Tibial nerve (tissue), 3 donors: ENCODE data around the gene CEP128.

ENCODE experiments used
- CTCF ChIP-seq, 5 experiments: fragments of 200-600 bp in 3 of 5; fragments of 450-650 bp in 2 of 5; sonication (generic) in 3 of 5; IDR thresholded peaks; one replicate each; pipeline ENCODE4 v1.5.1; 2016 to 2019; ENCODE audit warnings: antibody characterized with exemption in 5 of 5, mild to moderate bottlenecking in 3 of 5, moderate library complexity in 2 of 5
- POLR2A ChIP-seq, 2 donors: fragments of 450-650 bp; IDR thresholded peaks; one replicate each; pipeline ENCODE4 v1.6.1; 2017; ENCODE audit warnings: antibody characterized with exemption in 2 of 2, mild to moderate bottlenecking in 2 of 2, moderate library complexity in 2 of 2

GRCh38 chr14:80606347-80606772 is 335.2 kb downstream of the CEP128 start:
- TF ChIP-seq CTCF (IDR thresholded peaks at IDR 0.05) (no peak), POLR2A (IDR thresholded peaks at IDR 0.05) (no peak)
